ENCODE measurements around the gene SLC6A3.

SLC6A3 gene

DNA sequence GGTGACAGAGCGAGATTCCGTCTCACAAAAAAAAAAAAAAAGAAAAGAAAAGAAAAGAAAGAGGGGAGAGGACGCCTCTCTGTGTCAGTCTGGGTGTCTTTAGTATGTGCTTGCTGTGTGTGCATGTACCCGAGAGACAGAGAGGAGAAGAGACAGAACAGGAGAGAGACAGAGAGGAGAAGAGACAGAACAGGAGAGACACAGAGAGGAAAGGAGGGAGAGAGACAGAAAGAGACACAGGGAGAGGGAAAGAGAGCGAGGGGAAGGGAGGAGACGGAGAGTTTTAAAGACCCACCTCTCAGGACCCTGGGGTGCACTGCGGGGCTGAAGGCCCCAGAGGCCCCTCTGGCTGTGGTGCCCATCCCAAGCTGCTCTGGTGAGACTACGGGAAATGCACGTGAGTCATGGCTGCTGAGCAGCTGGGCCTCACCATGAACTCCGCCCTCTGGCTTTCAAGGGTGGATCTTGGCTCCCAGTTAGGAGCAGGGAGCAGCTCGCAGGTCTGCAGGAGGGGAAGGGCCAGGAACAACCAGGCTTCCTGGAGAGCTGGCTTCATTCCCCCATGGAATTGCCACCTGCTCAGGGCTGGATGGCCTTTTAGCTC, 7.9 kb downstream of the SLC6A3 start:
- DNase-seq (ENCODE audit: low read depth), result no peak
- no peak for TF ChIP-seq CTCF (IDR thresholded peaks at IDR 0.05; ENCODE audit: control insufficient read depth, insufficient read depth, low read depth, low read length, missing control alignments)
- H3K4me3 ChIP-seq (ENCODE audit: control insufficient read depth, low read depth, low read length), result no peak overlapping the region

GRCh38 chr5:1436681-1437080, 8.6 kb downstream of the SLC6A3 start:
- H3K4me3 ChIP-seq (ENCODE audit: control insufficient read depth, low read depth, low read length), result no peak overlapping the region
- no peak for DNase-seq (ENCODE audit: low read depth)
- TF ChIP-seq CTCF (IDR thresholded peaks at IDR 0.05; ENCODE audit: control insufficient read depth, insufficient read depth, low read depth, low read length, missing control alignments), result no peak

- no peak for DNase-seq (ENCODE audit: low read depth)
- no peak for TF ChIP-seq CTCF (IDR thresholded peaks at IDR 0.05; ENCODE audit: control insufficient read depth, insufficient read depth, low read depth, low read length, missing control alignments)
- no peak overlapping the region for H3K4me3 ChIP-seq (ENCODE audit: control insufficient read depth, low read depth, low read length)
Observed at GRCh38 chr5:1436036-1436435, 9.2 kb downstream of the SLC6A3 start.

- DNase-seq (ENCODE audit: low read depth), result no peak
- no peak overlapping the region for H3K4me3 ChIP-seq (ENCODE audit: control insufficient read depth, low read depth, low read length)
- no peak for TF ChIP-seq CTCF (IDR thresholded peaks at IDR 0.05; ENCODE audit: control insufficient read depth, insufficient read depth, low read depth, low read length, missing control alignments)
Observed at GRCh38 chr5:1435369-1435768, 9.9 kb downstream of the SLC6A3 start.

- DNase-seq (ENCODE audit: low read depth), result no peak
- TF ChIP-seq CTCF (IDR thresholded peaks at IDR 0.05; ENCODE audit: control insufficient read depth, insufficient read depth, low read depth, low read length, missing control alignments), result no peak
- H3K4me3 ChIP-seq (ENCODE audit: control insufficient read depth, low read depth, low read length), result no peak overlapping the region
Observed at GRCh38 chr5:1432296-1432695, 12.9 kb downstream of the SLC6A3 start.

DNA sequence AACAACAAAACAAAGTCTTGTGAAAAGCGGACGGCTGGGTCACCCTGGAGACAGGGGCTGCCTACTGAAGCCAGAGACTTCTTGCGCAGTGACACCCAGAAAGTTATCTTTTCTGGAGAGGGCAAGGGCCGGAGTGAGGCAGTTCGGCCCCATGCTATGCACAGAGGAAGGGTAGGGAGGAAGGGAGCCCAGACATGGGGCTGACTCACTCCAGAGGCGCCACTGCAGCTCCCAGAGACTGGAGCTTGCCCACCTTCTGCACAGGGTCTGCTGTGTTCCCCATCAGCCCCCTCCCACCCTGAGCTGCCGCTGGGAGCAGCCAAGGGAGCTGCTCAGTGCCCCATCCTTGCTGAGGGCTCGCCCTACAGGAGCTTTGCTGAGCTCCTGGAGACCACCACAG, 13.3 kb downstream of the SLC6A3 start:
- no peak for TF ChIP-seq CTCF (IDR thresholded peaks at IDR 0.05; ENCODE audit: control insufficient read depth, insufficient read depth, low read depth, low read length, missing control alignments)
- DNase-seq (ENCODE audit: low read depth), result no peak

More for the DNA sequence above, 13.3 kb downstream of the SLC6A3 start:
- no peak overlapping the region for H3K4me3 ChIP-seq (ENCODE audit: control insufficient read depth, low read depth, low read length)

Data from AG09309 (cell line).